Tibial artery (tissue), 4 donors: ENCODE results near the gene EIF4E1B.

Source experiments
- DNase-seq, 2 donors: peaks; one replicate each; pipeline ENCODE4 v3.0.0-alpha.2; 2019
- H3K27ac ChIP-seq, 2 donors: fragments of 200-600 bp; sonication (generic) in 1 of 2; 1 replicate in 1 of 2; 2 replicates in 1 of 2; pipeline ENCODE4 v1.5.1; 2018 to 2019; ENCODE audit warnings: mild to moderate bottlenecking in 1 of 2
- H3K27me3 ChIP-seq, 2 donors: fragments of 200-600 bp; sonication (generic) in 1 of 2; one replicate each; pipeline versions ENCODE4 v1.5.1 to v1.6.0; 2016 to 2019
- H3K36me3 ChIP-seq, 3 donors: fragments of 200-600 bp; sonication (generic) in 2 of 3; one replicate each; pipeline ENCODE4 v1.5.1; 2016 to 2019; ENCODE audit warnings: mild to moderate bottlenecking in 2 of 3
- H3K4me1 ChIP-seq, 4 donors: fragments of 200-600 bp; sonication (generic) in 2 of 4; 1 replicate in 3 of 4; 2 replicates in 1 of 4; pipeline ENCODE4 v1.5.1; 2016 to 2019
- H3K4me3 ChIP-seq, 2 donors: fragments of 200-600 bp; sonication (generic) in 1 of 2; 1 replicate in 1 of 2; 2 replicates in 1 of 2; pipeline ENCODE4 v1.5.1; 2018 to 2019; ENCODE audit warnings: mild to moderate bottlenecking in 2 of 2
- H3K9me3 ChIP-seq, 3 donors: fragments of 200-600 bp; sonication (generic) in 1 of 3; one replicate each; pipeline ENCODE4 v1.5.1; 2016 to 2019
- CTCF ChIP-seq, 2 experiments: fragments of 200-600 bp in 1 of 2; fragments of 450-650 bp in 1 of 2; IDR thresholded peaks; one replicate each; pipeline ENCODE4 v1.5.1; 2017 to 2019; ENCODE audit warnings: antibody characterized with exemption in 2 of 2, mild to moderate bottlenecking in 1 of 2, moderate library complexity in 1 of 2
- intact Hi-C: fragments of 100-400 bp; cut with DNase I; formaldehyde crosslinking; loops from one replicate; pipeline ENCODE4 v1.15.0; 2023; ENCODE audit warnings: low total_unique reads

EIF4E1B gene

GRCh38 chr5:176659860-176660461, 29.5 kb downstream of the EIF4E1B start:
- peaks cover 0 to 7% (median 2%) of the 10 kb centered on the region in 4 donors for H3K4me1 ChIP-seq
- H3K36me3 ChIP-seq, result peaks cover 5 to 31% (median 12%) of the 10 kb centered on the region in 3 donors
- DNase-seq, result no peak
- no peak overlapping the region for H3K4me3 ChIP-seq
- no peak for TF ChIP-seq CTCF (IDR thresholded peaks at IDR 0.05)
- no peaks in the 10 kb centered on the region for H3K9me3 ChIP-seq
- H3K27ac ChIP-seq, result no peak overlapping the region
- intact Hi-C loops, result no loop called here
- peaks cover 0 to 35% of the 10 kb centered on the region in 2 donors for H3K27me3 ChIP-seq

DNA sequence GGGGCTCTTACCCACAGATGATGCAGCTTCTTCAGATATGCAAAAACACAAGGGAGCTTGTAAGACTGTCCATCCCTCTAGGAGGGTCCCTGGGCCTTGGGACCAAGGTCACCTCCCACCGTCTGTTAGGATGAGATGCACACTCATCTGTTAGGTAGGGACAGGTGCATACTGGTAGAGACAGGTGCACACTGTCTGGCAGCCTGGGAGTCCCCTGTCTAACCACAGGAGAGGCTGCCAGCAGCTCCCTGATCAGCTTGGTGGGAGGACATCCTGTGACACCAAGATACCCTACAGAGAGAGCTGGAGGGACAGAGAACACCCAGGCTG, 30.0 kb downstream of the EIF4E1B start:
- Histone ChIP-seq H3K27ac (no peak overlapping the region), H3K27me3 (peaks cover 0 to 38% of the 10 kb centered on the region in 2 donors), H3K4me3 (no peak overlapping the region), H3K36me3 (peaks cover 5 to 26% (median 8%) of the 10 kb centered on the region in 3 donors), H3K9me3 (no peaks in the 10 kb centered on the region), H3K4me1 (peaks cover 0 to 7% (median 2%) of the 10 kb centered on the region in 4 donors)
- intact Hi-C loops, result no loop called here
- no peak for TF ChIP-seq CTCF (IDR thresholded peaks at IDR 0.05)
- no peak for DNase-seq

DNA sequence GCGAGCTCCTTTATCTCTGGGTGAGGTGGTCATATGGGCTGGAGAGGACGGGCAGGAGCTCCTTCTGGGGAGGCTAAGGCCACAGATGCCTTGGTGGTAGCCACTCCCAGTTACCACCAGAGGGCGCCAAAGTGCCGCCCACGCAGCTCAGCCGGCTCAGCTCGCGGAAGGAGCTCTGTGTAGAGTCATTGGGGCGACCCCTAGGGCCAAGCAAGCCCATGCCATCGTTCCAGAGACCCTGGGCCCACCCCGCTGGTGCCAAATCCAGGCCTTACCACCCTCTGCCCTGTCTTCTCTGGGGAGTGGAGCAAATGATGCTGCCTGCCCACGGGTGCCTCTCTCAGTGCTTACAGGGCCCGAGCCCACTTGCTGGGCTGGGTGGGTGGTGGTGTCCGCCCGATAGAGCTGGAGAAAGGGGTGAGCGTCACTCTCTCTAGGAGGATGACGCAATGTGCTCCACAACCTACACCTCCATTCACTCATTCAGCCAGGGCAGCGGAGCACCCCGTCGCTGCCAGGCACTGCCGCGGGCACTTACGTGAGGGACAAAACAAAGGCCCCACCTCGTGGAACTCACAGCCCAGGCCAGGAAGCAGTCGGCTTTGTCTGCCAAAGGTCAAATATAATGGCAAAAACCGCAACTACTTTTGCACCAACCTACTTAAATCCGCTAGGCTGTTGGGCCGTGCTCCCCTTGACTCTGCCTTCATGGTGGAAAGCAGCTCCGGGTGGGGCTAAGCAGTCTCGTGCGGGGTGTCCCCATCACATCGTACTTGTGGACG, 30.6 kb downstream of the EIF4E1B start:
- Histone ChIP-seq H3K36me3 (peaks cover 5 to 21% (median 8%) of the 10 kb centered on the region in 3 donors), H3K4me3 (no peak overlapping the region), H3K27ac (no peak overlapping the region), H3K9me3 (no peaks in the 10 kb centered on the region), H3K27me3 (peaks cover 0 to 38% of the 10 kb centered on the region in 2 donors), H3K4me1 (peaks cover 0 to 7% (median 2%) of the 10 kb centered on the region in 4 donors)
- peak in 1 of 2 donors; percentile 77 for DNase-seq
- intact Hi-C loops, result no loop called here
- peak; percentile 80 to 96 for TF ChIP-seq CTCF (IDR thresholded peaks at IDR 0.05)

DNA sequence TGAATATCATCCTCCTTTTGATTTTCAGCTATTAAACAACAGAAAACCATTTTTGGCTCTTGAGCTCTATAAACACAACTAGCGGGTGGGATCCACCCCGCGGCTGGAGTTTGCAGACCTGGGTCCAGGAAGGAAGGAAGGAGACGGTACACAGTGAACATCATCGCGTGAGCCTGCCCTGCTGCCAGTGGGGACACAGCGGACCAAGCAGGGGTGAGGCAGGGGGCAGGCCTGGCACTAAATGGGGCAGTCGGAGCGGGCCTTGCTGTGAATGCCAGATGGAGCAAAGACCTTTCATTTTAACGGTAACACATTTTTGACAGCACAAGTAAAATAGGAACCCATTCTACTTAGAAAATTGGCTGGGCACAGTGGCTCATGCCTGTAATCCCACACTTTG, 31.2 kb downstream of the EIF4E1B start:
- Histone ChIP-seq H3K36me3 (peaks cover 1 to 14% (median 5%) of the 10 kb centered on the region in 3 donors), H3K4me1 (peaks cover 0 to 7% (median 2%) of the 10 kb centered on the region in 4 donors), H3K27me3 (peaks cover 0 to 38% of the 10 kb centered on the region in 2 donors), H3K9me3 (no peaks in the 10 kb centered on the region), H3K4me3 (no peak overlapping the region), H3K27ac (no peak overlapping the region)
- intact Hi-C loops, result no loop called here
- TF ChIP-seq CTCF (IDR thresholded peaks at IDR 0.05), result no peak
- no peak for DNase-seq

DNA sequence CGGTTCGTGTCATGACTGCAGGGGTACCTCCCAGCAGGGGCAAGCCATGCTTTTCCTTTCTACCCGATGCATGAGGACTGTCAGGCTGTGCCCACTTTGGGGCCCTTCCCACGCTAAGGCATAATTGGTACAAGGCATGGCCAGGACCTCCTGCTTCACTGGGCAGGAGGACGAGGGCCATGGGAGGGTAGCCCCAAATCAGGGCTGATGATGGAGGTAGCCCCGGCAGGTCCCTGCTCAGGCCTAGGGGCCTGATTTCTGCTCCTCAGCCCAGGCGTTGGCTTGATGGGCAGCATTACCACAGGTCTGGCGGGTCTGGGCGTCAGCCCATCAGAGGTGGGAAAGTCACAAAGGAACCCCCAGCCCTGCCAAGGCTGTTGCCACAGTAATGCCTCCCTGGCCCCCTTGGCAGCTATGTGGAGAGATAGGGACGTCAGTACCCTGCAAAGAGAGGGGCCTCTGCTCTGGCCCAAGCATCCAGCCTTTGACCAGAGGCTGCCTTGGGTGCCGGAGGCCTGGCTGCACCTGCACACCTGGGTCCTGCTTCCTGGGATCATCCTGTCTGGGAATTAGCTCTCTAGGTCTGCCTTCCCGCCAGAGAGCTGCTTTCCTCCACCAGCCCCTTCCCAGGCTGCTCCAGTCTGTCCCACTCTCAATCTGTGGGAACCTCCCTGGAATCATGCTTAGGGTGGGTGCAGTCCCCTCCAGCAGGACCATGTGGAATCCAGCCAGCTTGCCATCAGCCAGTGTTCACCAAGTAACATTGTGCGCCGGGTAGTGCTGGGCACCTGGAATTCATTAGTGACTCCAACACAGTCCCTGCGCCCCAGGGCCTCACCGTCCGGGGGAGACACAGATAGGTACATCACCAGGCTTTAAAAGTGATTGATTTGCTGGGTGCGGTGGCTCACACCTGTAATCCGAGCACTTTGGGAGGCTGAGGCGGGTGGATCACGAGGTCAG, 32.2 kb downstream of the EIF4E1B start:
- Histone ChIP-seq H3K4me1 (peaks cover 0 to 7% (median 2%) of the 10 kb centered on the region in 4 donors), H3K9me3 (no peaks in the 10 kb centered on the region), H3K4me3 (no peak overlapping the region), H3K36me3 (peaks cover 0 to 5% (median 0%) of the 10 kb centered on the region in 3 donors), H3K27me3 (peaks cover 0 to 38% of the 10 kb centered on the region in 2 donors), H3K27ac (no peak overlapping the region)
- intact Hi-C loops, result no loop called here
- no peak for DNase-seq
- no peak for TF ChIP-seq CTCF (IDR thresholded peaks at IDR 0.05)
